PFSK-1 (cell line): ENCODE data around the gene LAMB1.

Experiments used
- FOXP2 ChIP-seq: optimal IDR thresholded peaks from 2 replicates; pipeline ENCODE3; 2011; ENCODE audit warnings: borderline replicate concordance, control low read depth, inconsistent platforms; ENCODE audit not compliant: insufficient read depth; ENCODE audit errors: extremely low read length, extremely low read depth
- POLR2AphosphoS5 ChIP-seq: IDR thresholded peaks from 2 replicates; pipeline ENCODE4 v1.6.1; 2012; ENCODE audit warnings: low read depth, mild to moderate bottlenecking, control low read depth, low read length, moderate library complexity
- SIN3A ChIP-seq: IDR thresholded peaks from 2 replicates; pipeline ENCODE4 v1.6.1; 2012; ENCODE audit warnings: mild to moderate bottlenecking, low read length, moderate library complexity, borderline replicate concordance; ENCODE audit not compliant: insufficient read depth
- TAF1 ChIP-seq: IDR thresholded peaks from 2 replicates; pipeline ENCODE4 v1.6.1; 2012; ENCODE audit warnings: low read length, control low read depth, borderline replicate concordance; ENCODE audit not compliant: insufficient read depth
- TF ChIP-seq, protein P1 (sequence below), 2 experiments: IDR thresholded peaks; 2 replicates each; pipeline versions ENCODE4 v1.6.1 to v1.8.0; 2011 to 2012; ENCODE audit warnings: low read depth in 2 of 2, low read length in 2 of 2, control low read depth in 1 of 2, inconsistent platforms in 1 of 2, mild to moderate bottlenecking in 1 of 2, moderate library complexity in 1 of 2; ENCODE audit not compliant: insufficient read depth in 1 of 2

The LAMB1 gene

DNA sequence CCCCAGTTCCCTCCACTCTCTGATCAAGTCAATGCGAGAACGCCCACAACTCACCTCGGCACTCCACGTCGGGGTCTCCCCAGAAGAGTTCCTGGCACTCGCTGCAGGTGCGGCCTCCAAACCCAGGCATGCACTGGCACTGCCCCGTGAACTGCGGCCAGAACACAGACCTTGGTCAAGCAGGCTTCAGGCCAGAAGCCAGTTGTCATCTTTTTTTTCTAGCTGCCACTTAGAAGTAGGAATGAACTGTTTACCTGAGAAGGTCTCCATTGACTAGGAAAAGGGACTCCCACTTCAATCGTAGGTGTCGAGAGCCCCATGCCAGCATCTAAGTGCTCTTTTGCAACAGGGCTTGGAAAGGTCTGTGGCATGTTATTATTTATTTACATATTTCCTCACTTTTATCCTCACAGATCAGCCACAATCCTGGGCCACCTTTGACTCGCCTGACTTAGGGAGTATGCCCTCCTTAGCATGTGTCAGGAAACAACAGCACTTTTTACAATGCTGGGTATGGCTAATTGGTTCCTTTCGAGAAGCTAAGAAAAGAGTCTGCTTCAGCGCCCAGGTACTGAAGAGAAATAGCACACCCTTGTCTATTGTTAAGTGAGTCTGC lies 51.7 kb downstream of the LAMB1 start:
- TF ChIP-seq SIN3A, result no peak
- no peak for TF ChIP-seq TAF1
- no peak for TF ChIP-seq FOXP2
- TF ChIP-seq, protein P1, sequence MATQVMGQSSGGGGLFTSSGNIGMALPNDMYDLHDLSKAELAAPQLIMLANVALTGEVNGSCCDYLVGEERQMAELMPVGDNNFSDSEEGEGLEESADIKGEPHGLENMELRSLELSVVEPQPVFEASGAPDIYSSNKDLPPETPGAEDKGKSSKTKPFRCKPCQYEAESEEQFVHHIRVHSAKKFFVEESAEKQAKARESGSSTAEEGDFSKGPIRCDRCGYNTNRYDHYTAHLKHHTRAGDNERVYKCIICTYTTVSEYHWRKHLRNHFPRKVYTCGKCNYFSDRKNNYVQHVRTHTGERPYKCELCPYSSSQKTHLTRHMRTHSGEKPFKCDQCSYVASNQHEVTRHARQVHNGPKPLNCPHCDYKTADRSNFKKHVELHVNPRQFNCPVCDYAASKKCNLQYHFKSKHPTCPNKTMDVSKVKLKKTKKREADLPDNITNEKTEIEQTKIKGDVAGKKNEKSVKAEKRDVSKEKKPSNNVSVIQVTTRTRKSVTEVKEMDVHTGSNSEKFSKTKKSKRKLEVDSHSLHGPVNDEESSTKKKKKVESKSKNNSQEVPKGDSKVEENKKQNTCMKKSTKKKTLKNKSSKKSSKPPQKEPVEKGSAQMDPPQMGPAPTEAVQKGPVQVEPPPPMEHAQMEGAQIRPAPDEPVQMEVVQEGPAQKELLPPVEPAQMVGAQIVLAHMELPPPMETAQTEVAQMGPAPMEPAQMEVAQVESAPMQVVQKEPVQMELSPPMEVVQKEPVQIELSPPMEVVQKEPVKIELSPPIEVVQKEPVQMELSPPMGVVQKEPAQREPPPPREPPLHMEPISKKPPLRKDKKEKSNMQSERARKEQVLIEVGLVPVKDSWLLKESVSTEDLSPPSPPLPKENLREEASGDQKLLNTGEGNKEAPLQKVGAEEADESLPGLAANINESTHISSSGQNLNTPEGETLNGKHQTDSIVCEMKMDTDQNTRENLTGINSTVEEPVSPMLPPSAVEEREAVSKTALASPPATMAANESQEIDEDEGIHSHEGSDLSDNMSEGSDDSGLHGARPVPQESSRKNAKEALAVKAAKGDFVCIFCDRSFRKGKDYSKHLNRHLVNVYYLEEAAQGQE (IDR thresholded peaks at IDR 0.05; ENCODE audit: insufficient read depth in 1 of 2, low read depth in 2 of 2, low read length in 2 of 2), result no peak
- TF ChIP-seq POLR2AphosphoS5, result no peak

DNA sequence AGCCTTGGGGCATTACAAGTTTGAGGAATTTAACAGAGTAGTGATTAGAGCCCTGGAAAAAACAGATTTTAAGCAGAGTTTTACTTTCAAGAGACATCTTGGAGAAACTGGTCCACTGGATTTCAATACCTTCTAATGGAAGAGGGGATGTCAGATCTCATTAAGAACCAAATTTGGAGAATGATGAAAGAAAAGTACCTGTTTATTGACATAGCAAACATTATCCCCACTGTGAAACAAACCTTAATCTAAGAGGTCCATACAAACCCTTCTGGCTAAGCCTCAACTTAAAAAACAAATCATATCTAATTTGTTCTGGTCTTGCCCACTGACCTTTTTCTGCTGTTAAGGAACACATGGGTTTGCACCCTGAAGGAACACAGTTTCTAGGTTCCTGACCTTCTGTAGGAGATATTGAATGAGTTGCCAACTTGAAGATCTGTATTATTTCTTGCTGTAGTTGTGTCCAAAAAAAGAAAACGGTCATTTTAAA lies 53.5 kb downstream of the LAMB1 start:
- no peak for TF ChIP-seq FOXP2
- TF ChIP-seq SIN3A, result no peak
- TF ChIP-seq, protein P1 (IDR thresholded peaks at IDR 0.05; ENCODE audit: insufficient read depth in 1 of 2, low read depth in 2 of 2, low read length in 2 of 2), result no peak
- TF ChIP-seq POLR2AphosphoS5, result no peak
- no peak for TF ChIP-seq TAF1

DNA sequence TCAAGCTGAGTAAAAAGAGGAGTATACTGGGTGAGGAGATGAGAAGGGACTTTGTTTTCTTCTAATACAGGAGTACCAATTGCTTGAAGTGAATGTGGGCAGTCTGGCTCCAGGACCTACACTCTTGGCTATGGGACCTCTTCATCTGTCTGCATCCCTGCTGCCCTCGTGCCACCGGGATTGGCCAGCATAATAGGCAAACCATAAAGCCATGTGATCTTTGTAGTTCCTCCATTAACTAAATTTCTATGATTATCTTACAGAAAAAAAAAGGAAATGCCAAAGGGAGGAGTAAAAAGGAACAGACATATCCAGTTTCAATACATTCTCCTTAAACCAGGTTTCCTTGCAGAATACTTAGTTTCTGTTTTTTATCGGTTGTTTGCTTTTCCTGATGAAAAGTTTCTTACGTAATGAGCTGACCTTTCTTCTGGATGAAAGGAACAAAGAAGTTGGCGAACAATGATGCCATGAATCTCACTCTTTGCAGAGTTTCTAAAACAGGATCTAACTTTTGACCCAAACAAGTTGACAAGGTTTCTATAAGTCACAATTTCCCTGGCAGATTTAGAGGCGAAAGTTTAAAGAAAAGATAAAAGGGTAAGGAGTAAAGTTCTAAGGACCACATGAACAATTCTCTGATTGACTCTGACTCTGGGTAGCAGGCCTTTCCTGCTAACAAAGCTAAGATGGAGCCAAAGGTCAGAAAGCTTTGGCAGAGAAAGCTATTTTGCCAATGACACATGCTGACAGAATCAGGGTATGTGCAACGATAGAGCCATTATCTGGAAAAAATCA lies 54.1 kb downstream of the LAMB1 start:
- TF ChIP-seq SIN3A (no peak), FOXP2 (no peak), POLR2AphosphoS5 (no peak), TAF1 (no peak)
- TF ChIP-seq, protein P1 (IDR thresholded peaks at IDR 0.05; ENCODE audit: insufficient read depth in 1 of 2, low read depth in 2 of 2, low read length in 2 of 2), result no peak

DNA sequence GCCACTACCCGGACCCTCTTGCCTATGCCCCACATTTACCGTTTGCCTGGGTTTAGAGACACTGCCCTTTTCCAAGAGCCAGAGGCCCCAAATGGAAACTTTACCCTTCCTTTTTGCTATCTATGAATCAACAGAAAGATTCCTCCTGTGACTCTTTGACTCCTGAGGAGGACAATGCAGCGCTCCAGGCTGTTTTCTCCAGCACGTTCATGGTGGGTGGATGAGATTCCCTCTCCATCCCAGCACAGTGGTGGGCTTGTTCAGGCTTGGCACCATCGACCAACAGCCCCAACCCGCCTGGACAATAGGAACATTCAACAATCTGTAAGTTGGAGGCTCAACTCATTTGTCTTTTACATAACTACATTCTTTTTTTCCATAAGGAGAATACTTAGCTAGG lies 56.1 kb downstream of the LAMB1 start:
- TF ChIP-seq SIN3A (no peak), POLR2AphosphoS5 (no peak), TAF1 (no peak)
- TF ChIP-seq, protein P1 (IDR thresholded peaks at IDR 0.05; ENCODE audit: insufficient read depth in 1 of 2, low read depth in 2 of 2, low read length in 2 of 2), result no peak
